HepG2 (cell line): ENCODE results near the gene ZNF764. TPM values are rescaled to one million over a fixed set of nuclear protein-coding genes. Genes with fewer than 3 reads are reported as not detected.

Source experiments
- ATM ChIP-seq: fragments of 450-650 bp; IDR thresholded peaks from 2 replicates; pipeline ENCODE4 v1.7.1; 2017; ENCODE audit warnings: mild to moderate bottlenecking, borderline replicate concordance
- ELF1 ChIP-seq: sonication (generic); formaldehyde crosslinking; IDR thresholded peaks from 2 replicates; pipeline ENCODE4 v1.4.0; 2020; ENCODE audit warnings: missing genetic modification reagents
- HCFC1 ChIP-seq: fragments of 150-350 bp; IDR thresholded peaks from 2 replicates; pipeline ENCODE4 v1.6.1; 2014; ENCODE audit warnings: low read depth, low read length
- KAT7 ChIP-seq: IDR thresholded peaks from 2 replicates; pipeline ENCODE4 v1.6.1; 2018; ENCODE audit warnings: borderline replicate concordance, missing compliant biosample characterization
- THAP11 ChIP-seq: IDR thresholded peaks from 2 replicates; pipeline ENCODE4 v1.6.1; 2016; ENCODE audit warnings: missing biosample characterization, missing genetic modification reagents
- ZNF207 ChIP-seq: fragments of 450-650 bp; IDR thresholded peaks from 2 replicates; pipeline ENCODE4 v1.6.1; 2016; ENCODE audit warnings: antibody characterized with exemption, borderline replicate concordance
- ZNF296 ChIP-seq: sonication (generic); formaldehyde crosslinking; conservative IDR thresholded peaks from 2 replicates; pipeline ENCODE4 v1.5.0; 2020; ENCODE audit warnings: mild to moderate bottlenecking, missing genetic modification reagents
- ZNF556 ChIP-seq: sonication (generic); formaldehyde crosslinking; IDR thresholded peaks from 2 replicates; pipeline ENCODE4 v1.4.0; 2020; ENCODE audit warnings: mild to moderate bottlenecking, missing genetic modification reagents, borderline replicate concordance
- ZNF891 ChIP-seq: sonication (generic); formaldehyde crosslinking; IDR thresholded peaks from 2 replicates; pipeline ENCODE4 v1.5.0; 2020; ENCODE audit warnings: mild to moderate bottlenecking, missing genetic modification reagents
- ZSCAN31 ChIP-seq: sonication (generic); formaldehyde crosslinking; IDR thresholded peaks from 2 replicates; pipeline ENCODE4 v1.5.0; 2020; ENCODE audit warnings: low read depth, mild to moderate bottlenecking, missing genetic modification reagents
- polyA plus RNA-seq, 8 experiments: library from polyadenylated mRNA; depleted of rRNA in 3 of 8; stranded (reverse) in 7 of 8; unstranded in 1 of 8; fragments of >200 nt; fragmentation: Illumina TruSeq in 4 of 8; extraction: Trizol in 4 of 8; gene quantifications; 2 replicates each; pipeline versions ENCODE4 v1.2.1 to v1.2.3, GENCODE V29; 2011 to 2016; ENCODE audit warnings: low read depth in 4 of 8, missing spikeins in 1 of 8, mixed read lengths in 1 of 8; ENCODE audit not compliant: insufficient read depth in 1 of 8
- total RNA-seq, 5 experiments: library from RNA; depleted of rRNA; stranded (reverse); fragments of >200 nt; fragmentation: Illumina TruSeq; extraction: Trizol; gene quantifications; 2 replicates each; pipeline ENCODE4 v1.2.3, GENCODE V29; 2016; ENCODE audit warnings: low read depth in 1 of 5
- TF ChIP-seq, protein P1 (sequence below), 2 experiments: fragments of 450-650 bp in 1 of 2; sonication (generic) in 1 of 2; formaldehyde crosslinking in 1 of 2; IDR thresholded peaks; 2 replicates each; pipeline versions ENCODE4 v1.6.1 to v1.8.0; 2016 to 2022; ENCODE audit warnings: antibody characterized with exemption in 1 of 2, mild to moderate bottlenecking in 1 of 2, missing genetic modification reagents in 1 of 2
- TF ChIP-seq, protein P2 (sequence below): sonication (generic); formaldehyde crosslinking; IDR thresholded peaks from 2 replicates; pipeline ENCODE4 v1.8.1; 2023; ENCODE audit warnings: mild to moderate bottlenecking, missing genetic modification reagents
- TF ChIP-seq, protein P3 (sequence below): sonication (generic); formaldehyde crosslinking; IDR thresholded peaks from 2 replicates; pipeline ENCODE4 v1.4.0; 2020; ENCODE audit warnings: mild to moderate bottlenecking, missing genetic modification reagents
- TF ChIP-seq, protein P4 (sequence below): sonication (generic); formaldehyde crosslinking; IDR thresholded peaks from 2 replicates; pipeline ENCODE4 v1.4.0; 2020; ENCODE audit warnings: missing genetic modification reagents

Gene ZNF764
- total and polyA plus RNA-seq, 2 of the 13 experiments (the other 11 are each of a cell fraction or from before 2014, with no cell fraction given), result 4.1 to 9.1 TPM

DNA sequence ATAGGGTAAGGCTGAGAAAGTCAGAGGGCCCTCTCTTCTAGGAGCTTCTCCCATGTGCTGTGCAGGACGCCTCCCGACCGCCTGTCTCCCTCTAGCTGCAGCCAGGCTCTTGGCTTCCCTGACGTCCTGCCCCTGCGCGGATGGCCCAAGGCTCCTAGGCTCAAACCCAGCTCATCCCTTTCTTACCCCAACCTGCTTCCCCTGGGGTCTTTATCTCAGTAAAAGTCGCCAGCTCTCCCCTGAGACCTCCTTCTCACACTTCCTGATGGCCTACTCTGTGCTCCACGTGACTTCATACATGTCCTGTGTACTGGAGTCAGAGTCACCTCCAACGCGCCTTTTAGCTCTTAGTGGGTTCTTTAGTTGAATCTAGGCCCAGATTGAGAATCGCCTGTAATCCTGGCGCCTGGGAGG lies 22.4 kb downstream of the ZNF764 start (continued):
- TF ChIP-seq, protein P1, sequence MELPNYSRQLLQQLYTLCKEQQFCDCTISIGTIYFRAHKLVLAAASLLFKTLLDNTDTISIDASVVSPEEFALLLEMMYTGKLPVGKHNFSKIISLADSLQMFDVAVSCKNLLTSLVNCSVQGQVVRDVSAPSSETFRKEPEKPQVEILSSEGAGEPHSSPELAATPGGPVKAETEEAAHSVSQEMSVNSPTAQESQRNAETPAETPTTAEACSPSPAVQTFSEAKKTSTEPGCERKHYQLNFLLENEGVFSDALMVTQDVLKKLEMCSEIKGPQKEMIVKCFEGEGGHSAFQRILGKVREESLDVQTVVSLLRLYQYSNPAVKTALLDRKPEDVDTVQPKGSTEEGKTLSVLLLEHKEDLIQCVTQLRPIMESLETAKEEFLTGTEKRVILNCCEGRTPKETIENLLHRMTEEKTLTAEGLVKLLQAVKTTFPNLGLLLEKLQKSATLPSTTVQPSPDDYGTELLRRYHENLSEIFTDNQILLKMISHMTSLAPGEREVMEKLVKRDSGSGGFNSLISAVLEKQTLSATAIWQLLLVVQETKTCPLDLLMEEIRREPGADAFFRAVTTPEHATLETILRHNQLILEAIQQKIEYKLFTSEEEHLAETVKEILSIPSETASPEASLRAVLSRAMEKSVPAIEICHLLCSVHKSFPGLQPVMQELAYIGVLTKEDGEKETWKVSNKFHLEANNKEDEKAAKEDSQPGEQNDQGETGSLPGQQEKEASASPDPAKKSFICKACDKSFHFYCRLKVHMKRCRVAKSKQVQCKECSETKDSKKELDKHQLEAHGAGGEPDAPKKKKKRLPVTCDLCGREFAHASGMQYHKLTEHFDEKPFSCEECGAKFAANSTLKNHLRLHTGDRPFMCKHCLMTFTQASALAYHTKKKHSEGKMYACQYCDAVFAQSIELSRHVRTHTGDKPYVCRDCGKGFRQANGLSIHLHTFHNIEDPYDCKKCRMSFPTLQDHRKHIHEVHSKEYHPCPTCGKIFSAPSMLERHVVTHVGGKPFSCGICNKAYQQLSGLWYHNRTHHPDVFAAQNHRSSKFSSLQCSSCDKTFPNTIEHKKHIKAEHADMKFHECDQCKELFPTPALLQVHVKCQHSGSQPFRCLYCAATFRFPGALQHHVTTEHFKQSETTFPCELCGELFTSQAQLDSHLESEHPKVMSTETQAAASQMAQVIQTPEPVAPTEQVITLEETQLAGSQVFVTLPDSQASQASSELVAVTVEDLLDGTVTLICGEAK (IDR thresholded peaks at IDR 0.05), result no peak
- TF ChIP-seq, protein P1 (CRISPR knock-in tag; IDR thresholded peaks at IDR 0.05), result peak; percentile 70; the same call in 1 of the 2 replicates
- TF ChIP-seq KAT7 (CRISPR knock-in tag) (no peak), ZNF891 (CRISPR knock-in tag) (peak; percentile 82), ZSCAN31 (no peak), ZNF207 (no peak), HCFC1 (no peak; the same call in 1 of the 2 replicates), ELF1 (no peak), ATM (no peak), THAP11 (CRISPR knock-in tag) (0 out of 2 replicates have a peak, but pooled peaks have one; percentile 21), ZNF296 (CRISPR knock-in tag) (no peak), ZNF556 (CRISPR knock-in tag) (peak; percentile 65)
- TF ChIP-seq, protein P2, sequence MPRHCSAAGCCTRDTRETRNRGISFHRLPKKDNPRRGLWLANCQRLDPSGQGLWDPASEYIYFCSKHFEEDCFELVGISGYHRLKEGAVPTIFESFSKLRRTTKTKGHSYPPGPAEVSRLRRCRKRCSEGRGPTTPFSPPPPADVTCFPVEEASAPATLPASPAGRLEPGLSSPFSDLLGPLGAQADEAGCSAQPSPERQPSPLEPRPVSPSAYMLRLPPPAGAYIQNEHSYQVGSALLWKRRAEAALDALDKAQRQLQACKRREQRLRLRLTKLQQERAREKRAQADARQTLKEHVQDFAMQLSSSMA (CRISPR knock-in tag), result no peak
- TF ChIP-seq, protein P3, sequence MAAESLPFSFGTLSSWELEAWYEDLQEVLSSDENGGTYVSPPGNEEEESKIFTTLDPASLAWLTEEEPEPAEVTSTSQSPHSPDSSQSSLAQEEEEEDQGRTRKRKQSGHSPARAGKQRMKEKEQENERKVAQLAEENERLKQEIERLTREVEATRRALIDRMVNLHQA, result no peak
- TF ChIP-seq, protein P4, sequence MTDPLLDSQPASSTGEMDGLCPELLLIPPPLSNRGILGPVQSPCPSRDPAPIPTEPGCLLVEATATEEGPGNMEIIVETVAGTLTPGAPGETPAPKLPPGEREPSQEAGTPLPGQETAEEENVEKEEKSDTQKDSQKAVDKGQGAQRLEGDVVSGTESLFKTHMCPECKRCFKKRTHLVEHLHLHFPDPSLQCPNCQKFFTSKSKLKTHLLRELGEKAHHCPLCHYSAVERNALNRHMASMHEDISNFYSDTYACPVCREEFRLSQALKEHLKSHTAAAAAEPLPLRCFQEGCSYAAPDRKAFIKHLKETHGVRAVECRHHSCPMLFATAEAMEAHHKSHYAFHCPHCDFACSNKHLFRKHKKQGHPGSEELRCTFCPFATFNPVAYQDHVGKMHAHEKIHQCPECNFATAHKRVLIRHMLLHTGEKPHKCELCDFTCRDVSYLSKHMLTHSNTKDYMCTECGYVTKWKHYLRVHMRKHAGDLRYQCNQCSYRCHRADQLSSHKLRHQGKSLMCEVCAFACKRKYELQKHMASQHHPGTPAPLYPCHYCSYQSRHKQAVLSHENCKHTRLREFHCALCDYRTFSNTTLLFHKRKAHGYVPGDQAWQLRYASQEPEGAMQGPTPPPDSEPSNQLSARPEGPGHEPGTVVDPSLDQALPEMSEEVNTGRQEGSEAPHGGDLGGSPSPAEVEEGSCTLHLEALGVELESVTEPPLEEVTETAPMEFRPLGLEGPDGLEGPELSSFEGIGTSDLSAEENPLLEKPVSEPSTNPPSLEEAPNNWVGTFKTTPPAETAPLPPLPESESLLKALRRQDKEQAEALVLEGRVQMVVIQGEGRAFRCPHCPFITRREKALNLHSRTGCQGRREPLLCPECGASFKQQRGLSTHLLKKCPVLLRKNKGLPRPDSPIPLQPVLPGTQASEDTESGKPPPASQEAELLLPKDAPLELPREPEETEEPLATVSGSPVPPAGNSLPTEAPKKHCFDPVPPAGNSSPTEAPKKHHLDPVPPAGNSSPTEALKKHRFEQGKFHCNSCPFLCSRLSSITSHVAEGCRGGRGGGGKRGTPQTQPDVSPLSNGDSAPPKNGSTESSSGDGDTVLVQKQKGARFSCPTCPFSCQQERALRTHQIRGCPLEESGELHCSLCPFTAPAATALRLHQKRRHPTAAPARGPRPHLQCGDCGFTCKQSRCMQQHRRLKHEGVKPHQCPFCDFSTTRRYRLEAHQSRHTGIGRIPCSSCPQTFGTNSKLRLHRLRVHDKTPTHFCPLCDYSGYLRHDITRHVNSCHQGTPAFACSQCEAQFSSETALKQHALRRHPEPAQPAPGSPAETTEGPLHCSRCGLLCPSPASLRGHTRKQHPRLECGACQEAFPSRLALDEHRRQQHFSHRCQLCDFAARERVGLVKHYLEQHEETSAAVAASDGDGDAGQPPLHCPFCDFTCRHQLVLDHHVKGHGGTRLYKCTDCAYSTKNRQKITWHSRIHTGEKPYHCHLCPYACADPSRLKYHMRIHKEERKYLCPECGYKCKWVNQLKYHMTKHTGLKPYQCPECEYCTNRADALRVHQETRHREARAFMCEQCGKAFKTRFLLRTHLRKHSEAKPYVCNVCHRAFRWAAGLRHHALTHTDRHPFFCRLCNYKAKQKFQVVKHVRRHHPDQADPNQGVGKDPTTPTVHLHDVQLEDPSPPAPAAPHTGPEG, result peak; percentile 74
